Measurements from ENCODE around the gene FBXO8.

Gene FBXO8

DNA sequence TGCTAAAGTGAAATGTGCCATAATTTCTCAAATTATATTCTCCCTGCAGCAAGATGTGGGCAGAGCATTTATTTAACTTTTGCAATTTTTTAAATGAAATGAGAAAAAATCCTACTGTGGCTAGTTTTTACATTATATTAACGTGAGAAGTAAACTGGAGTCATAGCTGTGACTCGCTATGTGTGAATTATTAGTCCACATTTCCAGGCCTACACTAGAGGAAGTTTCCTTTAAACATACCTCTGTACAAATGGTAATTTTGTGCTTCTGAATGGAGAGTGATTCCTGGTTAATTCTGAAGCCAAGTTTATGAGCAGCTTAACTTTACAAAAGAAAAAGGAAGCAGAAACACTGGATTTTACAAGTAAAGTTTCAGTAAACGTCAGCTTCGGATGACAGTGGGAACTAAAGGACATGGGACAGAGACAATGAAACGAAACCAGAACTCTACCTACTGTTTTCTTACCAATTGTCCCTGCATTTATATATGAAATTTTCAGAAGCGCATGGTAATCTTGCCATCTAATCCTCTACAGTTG lies 72.4 kb downstream of the FBXO8 start:
- no peak for DNase-seq (ENCODE audit: low read depth in 2 of 2, low spot score in 1 of 2)

DNA sequence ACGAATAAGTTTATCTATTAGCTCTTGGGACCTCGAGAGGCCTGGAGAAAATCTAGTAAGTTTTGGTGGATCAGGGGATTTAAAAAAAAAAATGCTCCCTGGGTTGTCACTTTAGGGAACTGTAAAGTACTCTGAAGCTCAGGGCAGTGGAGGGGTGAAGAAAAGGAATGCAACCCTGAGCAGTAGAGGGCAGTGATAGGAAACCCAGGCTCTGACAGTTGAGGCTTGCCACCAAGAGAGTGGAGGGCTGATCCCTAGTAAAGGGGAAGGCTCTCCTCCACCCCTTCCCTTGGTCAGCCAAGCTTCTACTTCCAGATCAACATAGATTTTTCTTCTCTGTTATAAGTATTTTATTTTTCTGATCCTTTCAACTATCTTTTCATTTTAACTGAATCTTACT lies 73.1 kb downstream of the FBXO8 start:
- DNase-seq (ENCODE audit: low read depth in 2 of 2, low spot score in 1 of 2): no peak

DNA sequence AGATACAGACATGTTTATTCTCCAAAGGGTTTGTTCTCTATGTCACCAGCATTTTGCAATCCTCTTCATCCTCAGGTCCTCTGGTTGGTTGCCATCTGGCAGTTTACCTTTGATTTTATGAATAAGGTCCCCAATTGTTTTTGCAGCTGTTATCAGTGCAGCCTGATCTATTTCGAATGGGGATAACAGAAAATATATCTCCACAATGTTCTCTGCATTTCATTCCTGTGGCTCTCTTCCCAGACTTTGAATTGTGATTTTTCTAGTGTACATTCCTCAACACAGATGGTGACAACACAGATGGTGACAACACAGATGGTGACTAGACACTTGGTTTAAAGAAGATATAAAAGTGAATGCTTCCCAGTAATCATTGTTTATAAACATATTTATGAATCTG lies 74.1 kb downstream of the FBXO8 start:
- DNase-seq (ENCODE audit: low read depth in 2 of 2, low spot score in 1 of 2): no peak

DNA sequence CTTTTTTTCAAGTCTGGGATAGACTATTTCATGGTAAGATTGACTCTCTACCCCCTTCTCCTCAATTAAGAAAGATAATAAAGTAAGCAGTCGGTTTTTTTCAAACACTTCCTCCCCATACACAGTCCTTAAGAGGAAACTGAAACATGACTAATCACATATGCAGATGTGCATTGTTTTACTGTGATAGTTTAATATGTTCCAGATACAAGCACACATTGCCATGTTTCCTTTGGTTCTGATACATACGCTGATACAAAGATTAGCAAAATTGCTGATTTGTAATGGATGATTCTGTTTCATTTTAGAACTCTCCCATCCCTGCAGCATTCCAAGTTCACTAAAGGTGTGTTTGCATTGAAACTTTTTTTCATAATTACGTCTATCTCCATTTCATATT lies 76.1 kb downstream of the FBXO8 start:
- no peak for DNase-seq (ENCODE audit: low read depth in 2 of 2, low spot score in 1 of 2)

DNA sequence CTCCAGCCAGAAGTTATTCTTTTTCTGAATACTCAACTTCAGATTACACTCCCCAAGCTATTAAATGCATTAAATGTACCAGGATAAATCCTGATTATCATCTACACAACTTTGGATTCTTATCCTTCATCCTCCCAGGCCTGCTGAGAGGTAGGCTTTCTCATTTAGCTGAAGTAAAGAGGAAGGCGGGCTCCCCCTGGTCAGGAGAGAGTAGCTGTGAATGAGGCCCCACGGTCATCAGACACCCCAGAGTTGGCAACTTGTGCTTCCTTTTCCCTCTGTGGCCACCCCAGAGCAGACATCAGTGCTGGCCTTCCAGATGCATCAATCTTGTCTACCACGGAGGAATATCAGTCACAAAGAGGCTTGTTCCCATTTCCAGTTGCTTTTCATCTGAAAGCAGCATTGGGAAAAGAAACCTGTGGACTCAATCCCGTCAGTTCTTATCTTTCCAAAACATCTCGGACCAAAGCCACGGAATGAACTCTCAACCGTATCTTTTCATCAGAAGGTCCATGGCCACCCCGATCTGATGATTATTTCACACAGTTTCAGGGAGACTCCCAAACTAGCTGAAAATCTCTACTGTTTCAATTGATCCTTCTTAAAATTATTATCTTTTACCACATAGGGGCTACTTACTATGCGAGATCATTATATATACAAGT lies 79.2 kb downstream of the FBXO8 start:
- DNase-seq (ENCODE audit: low read depth in 2 of 2, low spot score in 1 of 2): no peak

DNA sequence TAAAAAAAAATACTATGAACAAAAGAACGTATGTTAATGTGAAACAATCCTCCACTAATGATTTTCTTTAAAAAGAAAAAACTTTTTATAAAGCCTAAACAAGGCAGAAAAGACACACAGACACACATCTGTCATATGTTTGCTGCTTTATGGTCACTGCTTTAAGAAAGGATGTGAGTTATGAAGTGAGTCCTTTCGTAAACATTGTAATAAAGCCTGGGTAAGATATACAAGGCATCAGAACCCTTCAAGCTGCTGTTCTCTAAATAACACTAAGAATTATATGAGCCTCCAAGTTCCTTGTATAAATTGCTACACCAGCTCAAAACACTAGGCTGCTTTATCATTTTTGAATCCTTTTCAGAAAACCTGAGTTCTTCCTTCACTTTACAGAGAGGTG lies 81.6 kb downstream of the FBXO8 start:
- DNase-seq (ENCODE audit: low read depth in 2 of 2, low spot score in 1 of 2): no peak

DNA sequence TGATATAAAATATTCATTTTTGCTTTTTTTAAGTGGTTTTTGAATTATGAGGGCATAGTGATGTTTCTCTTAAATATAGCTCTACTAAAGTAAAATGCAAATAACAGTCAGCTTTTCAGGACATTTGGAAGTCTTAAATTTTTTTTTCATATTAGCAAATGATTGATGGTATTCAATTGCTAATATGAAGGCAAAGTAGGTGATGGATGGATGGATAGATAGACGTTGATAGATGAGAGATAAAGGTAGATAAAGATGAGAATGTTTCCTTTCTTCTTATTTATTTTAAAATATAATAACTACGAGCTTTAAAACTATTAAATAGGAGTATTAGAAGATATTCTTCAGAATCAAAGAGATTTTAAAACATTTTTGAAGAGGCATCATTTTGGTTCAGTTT lies 83.7 kb downstream of the FBXO8 start:
- no peak for DNase-seq (ENCODE audit: low read depth in 2 of 2, low spot score in 1 of 2)

DNA sequence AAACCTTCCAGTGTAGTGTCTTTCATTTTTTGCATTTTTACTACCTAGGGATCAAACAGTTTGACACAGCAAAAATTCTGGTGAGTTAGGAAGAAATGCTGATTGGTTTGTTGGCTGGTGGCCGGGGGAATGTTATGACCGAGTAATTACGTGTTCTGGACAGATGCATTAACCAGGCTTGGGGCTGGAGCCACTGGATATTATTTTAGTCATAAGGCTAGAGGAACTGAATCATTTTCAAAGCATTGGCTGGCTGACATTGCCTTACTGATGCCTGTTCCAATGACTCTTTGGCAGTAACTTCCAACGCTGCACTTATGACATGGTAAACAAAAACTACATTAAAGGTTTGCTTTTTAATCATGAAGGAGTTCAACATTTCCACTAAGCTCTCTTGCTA lies 84.6 kb downstream of the FBXO8 start:
- no peak for DNase-seq (ENCODE audit: low read depth in 2 of 2, low spot score in 1 of 2)

DNA sequence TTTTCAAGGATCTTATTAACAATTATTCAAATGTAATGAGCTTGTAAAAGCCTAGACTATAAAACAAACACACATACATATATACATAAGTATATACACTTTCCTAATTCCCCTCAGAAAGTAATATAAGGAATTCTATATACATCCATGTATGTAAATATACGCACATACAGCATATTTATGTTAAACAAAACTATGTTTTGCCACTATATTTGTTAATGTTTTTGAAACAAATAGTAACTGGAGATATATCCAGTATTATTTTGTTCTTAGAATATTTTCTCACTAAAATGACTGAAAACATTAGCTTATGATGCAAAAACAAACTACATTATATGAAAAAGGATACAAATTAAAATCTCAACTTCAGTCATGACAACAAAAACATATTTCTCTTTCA lies 85.1 kb downstream of the FBXO8 start:
- DNase-seq (ENCODE audit: low read depth in 2 of 2, low spot score in 1 of 2): no peak

DNA sequence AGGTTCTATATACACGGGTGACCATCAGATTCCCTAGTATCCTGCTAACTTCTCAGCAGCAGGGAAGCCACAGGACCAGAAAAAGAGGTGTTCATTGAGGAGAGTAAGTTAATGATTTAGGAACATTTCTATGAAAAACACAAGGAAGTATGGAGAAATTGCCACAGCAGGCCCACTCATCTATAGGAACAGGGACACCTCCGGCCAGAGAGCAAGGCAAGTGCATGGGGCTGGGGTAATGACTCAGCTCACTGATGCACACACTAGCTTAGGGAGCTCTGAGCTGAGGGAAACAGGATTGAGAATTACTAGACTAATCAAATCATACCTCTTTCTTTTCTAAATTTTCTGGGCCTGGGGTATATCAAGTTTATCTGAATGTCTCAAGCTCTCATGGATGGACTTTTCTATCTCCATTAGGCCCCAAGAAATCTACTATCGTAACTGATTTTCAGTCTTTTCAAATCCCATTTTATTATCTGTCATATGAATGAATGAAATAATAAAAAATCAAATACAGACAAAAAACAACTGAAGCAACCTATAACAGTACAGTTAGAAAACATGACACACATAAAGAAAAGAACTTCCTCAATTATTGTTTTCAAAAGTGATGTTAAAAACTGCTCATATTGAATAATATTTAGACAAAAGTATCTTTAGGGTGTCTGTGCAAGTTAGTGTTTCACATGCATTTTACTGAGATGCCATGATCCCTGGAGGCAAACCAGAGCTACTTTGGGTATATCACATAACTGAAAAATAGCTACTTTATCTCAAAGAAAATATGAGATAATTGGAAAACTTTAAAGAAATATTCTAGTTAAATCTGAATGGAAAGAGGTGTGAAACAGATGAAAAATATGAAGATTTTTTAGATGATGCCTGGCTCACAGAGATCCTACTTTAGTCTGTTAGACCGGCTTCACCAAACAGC lies 89.8 kb downstream of the FBXO8 start:
- DNase-seq (ENCODE audit: low read depth in 2 of 2, low spot score in 1 of 2): no peak

DNA sequence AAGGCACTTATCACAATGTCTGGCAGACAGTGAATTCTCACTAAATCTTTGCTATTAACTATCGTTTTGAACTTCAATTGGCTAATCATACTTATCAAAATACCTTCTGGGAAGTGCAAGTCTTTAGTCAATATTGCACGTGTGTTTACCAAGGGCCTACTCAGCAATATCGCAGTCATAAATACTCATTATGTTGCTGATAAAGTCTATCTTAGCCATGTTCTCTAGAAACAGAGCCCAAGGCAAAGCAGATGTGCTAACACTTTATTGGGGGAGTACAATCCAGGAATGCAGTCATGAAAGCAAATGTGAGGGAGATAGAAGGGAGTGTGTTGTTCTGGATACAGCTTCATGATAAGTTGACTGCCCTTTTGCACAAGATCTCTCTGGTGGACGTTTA lies 90.5 kb downstream of the FBXO8 start:
- DNase-seq (ENCODE audit: low read depth in 2 of 2, low spot score in 1 of 2): no peak

DNA sequence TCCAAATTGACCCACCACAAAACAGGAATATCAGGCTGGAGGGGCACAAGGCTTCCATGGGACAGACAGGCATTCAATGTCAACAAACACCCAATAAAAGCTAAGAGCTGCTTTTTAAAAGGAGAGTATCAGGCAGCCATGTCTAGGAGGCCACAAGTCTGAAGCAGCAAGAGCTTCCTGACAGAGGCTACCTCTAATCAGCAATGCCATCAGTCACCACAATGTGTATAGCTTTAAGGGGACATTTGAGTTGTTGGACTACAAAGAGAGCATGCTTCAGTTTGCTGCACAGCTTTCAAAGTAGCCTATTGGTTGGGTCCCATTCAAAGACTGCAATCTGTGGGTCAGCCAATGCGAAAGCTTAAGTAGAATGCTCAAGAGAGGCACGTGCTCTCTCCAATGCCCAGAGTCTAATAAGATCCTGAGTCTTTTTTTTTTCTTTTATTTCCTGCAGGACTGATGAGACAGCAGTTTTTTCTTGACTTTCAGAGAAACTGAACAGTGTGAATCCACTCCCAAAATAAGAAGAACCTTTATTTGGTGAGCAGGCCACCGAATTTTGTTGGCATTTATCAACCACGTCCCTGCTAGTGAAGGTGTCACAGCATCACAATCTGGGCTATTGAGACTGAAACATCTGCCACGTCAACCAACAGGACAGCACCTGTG lies 92.5 kb downstream of the FBXO8 start:
- no peak for DNase-seq (ENCODE audit: low read depth in 2 of 2, low spot score in 1 of 2)

DNA sequence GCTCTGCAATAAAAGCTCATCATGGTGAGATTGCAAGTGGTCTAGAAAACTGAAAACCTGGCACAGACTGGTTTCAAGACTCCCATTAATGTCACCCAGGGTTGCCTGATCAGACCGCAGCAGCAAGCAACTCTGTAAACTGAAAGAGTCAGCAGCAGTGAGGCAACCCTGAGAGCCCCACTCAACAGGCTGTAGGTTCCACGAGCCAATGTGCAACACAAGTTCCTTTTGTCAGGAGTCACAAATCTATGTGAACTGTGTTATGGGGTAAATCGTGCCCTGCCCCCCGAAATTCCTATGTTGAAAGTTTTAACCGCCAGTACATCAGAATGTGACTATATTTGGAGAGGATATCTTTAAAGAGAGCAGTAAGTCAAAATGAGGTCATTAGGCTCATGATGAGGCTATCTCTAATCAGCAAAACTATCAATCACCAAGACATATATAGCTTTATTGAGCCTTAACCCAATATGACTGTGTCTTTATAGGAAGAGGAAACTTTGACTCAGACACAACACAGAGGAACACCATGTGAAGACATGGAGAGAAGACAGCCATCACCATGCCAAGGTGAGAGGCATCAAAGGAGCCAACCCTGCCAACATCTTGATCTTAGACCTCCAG lies 94.0 kb downstream of the FBXO8 start:
- DNase-seq (ENCODE audit: low read depth in 2 of 2, low spot score in 1 of 2): no peak

Data from stimulated activated CD8-positive, alpha-beta memory T cell treated with anti-CD3 and anti-CD28 coated beads, Interleukin-4, amount 100 ng/mL, for 4 hours (primary cell).